Upper lobe of left lung (tissue), 6 donors: ENCODE data around the gene SLC22A1. TPM values are rescaled to one million over a fixed set of nuclear protein-coding genes. Genes with fewer than 3 reads are reported as not detected.

Source experiments
- ATAC-seq, 2 donors: fragments of 200-7000 bp; cut with Tn5 transposase; one replicate each; pipeline ENCODE4 v1.9.1; 2022; ENCODE audit warnings: mild to moderate bottlenecking in 2 of 2, moderate library complexity in 2 of 2; ENCODE audit not compliant: low FRiP score in 2 of 2
- DNase-seq, 2 donors: peaks; one replicate each; pipeline ENCODE4 v3.0.0-alpha.2; 2019 to 2020
- H3K27ac ChIP-seq, 4 donors: fragments of 200-600 bp; sonication (generic); one replicate each; pipeline ENCODE4 v1.5.1; 2016 to 2019
- H3K27me3 ChIP-seq, 4 donors: fragments of 200-600 bp; sonication (generic); one replicate each; pipeline ENCODE4 v1.5.1; 2017 to 2019
- H3K36me3 ChIP-seq, 4 donors: fragments of 200-600 bp; sonication (generic); one replicate each; pipeline ENCODE4 v1.5.1; 2016 to 2019
- H3K4me1 ChIP-seq, 4 donors: fragments of 200-600 bp; sonication (generic); one replicate each; pipeline ENCODE4 v1.5.1; 2018 to 2019
- H3K4me3 ChIP-seq, 4 donors: fragments of 200-600 bp; sonication (generic); one replicate each; pipeline ENCODE4 v1.5.1; 2017 to 2019; ENCODE audit warnings: mild to moderate bottlenecking in 2 of 4, moderate library complexity in 1 of 4
- H3K9me3 ChIP-seq, 4 donors: fragments of 200-600 bp; sonication (generic); one replicate each; pipeline ENCODE4 v1.5.1; 2018 to 2019
- EP300 ChIP-seq, 4 donors: sonication (generic); formaldehyde crosslinking; IDR thresholded peaks; one replicate each; pipeline ENCODE4 v1.5.1; 2017; ENCODE audit warnings: antibody characterized with exemption in 4 of 4, control low read depth in 2 of 4
- POLR2A ChIP-seq, 4 donors: fragments of 450-650 bp; IDR thresholded peaks; one replicate each; pipeline ENCODE4 v1.5.1; 2016 to 2017; ENCODE audit warnings: antibody characterized with exemption in 4 of 4, mild to moderate bottlenecking in 2 of 4
- POLR2AphosphoS5 ChIP-seq, 2 donors: sonication (generic); formaldehyde crosslinking; IDR thresholded peaks; one replicate each; pipeline ENCODE4 v1.5.1; 2017; ENCODE audit warnings: antibody characterized with exemption in 2 of 2
- WGBS, 2 donors: methylation state at CpG; one replicate each; pipeline ENCODE4 v1.1.5; 2017 to 2018; 5-methylcytosine and 5-hydroxymethylcytosine counted together
- total RNA-seq, 6 donors: library from RNA; depleted of rRNA in 4 of 6; stranded (reverse); fragments of >200 nt in 4 of 6; gene quantifications; one replicate each; pipeline versions ENCODE4 v1.1.0 to v1.2.1, GENCODE V29; 2016 to 2021
- TF ChIP-seq, protein P1 (sequence below), 6 experiments: fragments of 450-650 bp in 4 of 6; fragments of 200-600 bp in 2 of 6; sonication (generic) in 2 of 6; IDR thresholded peaks; one replicate each; pipeline ENCODE4 v1.5.1; 2016 to 2019; ENCODE audit warnings: antibody characterized with exemption in 6 of 6
- donor health status: DM: no; HTN: no; CAD: no; lungs with moderate emphysema.
- donor health status: DM: no; HTN: yes; CAD: no; lungs with severe emphysema.

Gene SLC22A1
- total RNA-seq, 6 donors from 2014 or later: 0.67 to 4.2 (median 2.0) TPM

DNA sequence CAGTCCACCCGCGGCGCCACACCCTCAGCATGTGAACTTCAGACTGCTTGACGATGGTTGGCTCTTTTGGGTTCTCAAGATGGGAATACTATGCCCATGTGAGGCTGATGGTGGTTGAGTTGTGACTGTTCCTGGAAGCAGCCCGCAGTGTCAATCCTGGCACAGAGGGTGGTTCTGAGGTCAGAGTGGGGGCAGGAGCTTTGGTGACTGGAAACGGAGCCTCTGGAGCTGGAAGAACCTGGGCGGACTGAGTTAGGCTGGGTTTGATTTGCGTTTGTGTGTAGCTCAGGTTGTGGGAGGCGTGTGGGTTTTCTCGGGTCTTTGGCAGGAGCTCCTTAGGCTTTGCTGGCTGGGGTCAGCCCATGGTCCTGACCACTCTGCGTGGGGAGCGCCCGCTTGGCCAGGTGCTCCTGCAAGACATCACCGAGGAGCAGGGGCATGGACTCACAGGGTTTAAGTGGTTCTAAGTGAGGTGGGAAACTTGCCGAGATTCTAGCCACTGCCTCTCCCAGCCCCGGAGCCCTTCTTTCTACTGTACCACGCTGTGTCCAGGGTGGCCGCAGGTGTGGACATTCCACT, 37.3 kb upstream of the SLC22A1 start:
- Histone ChIP-seq H3K4me3 (no peak overlapping the region), H3K27me3 (no peaks in the 10 kb centered on the region), H3K4me1 (no peaks in the 10 kb centered on the region), H3K9me3 (no peaks in the 10 kb centered on the region), H3K27ac (no peak overlapping the region), H3K36me3 (peaks cover 50 to 100% (median 95%) of the 10 kb centered on the region in 4 donors)
- no peak for TF ChIP-seq EP300 (IDR thresholded peaks at IDR 0.05)
- no peak for TF ChIP-seq POLR2A (IDR thresholded peaks at IDR 0.05)
- TF ChIP-seq POLR2AphosphoS5 (IDR thresholded peaks at IDR 0.05): no peak
- TF ChIP-seq, protein P1, sequence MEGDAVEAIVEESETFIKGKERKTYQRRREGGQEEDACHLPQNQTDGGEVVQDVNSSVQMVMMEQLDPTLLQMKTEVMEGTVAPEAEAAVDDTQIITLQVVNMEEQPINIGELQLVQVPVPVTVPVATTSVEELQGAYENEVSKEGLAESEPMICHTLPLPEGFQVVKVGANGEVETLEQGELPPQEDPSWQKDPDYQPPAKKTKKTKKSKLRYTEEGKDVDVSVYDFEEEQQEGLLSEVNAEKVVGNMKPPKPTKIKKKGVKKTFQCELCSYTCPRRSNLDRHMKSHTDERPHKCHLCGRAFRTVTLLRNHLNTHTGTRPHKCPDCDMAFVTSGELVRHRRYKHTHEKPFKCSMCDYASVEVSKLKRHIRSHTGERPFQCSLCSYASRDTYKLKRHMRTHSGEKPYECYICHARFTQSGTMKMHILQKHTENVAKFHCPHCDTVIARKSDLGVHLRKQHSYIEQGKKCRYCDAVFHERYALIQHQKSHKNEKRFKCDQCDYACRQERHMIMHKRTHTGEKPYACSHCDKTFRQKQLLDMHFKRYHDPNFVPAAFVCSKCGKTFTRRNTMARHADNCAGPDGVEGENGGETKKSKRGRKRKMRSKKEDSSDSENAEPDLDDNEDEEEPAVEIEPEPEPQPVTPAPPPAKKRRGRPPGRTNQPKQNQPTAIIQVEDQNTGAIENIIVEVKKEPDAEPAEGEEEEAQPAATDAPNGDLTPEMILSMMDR (IDR thresholded peaks at IDR 0.05): no peak
- ATAC-seq (no peak), DNase-seq (peak in 1 of 2 donors; percentile 41)
- 94 to 96% methylated on average over 13 to 18 of the region's 18 CpGs for WGBS, 2 donors

DNA sequence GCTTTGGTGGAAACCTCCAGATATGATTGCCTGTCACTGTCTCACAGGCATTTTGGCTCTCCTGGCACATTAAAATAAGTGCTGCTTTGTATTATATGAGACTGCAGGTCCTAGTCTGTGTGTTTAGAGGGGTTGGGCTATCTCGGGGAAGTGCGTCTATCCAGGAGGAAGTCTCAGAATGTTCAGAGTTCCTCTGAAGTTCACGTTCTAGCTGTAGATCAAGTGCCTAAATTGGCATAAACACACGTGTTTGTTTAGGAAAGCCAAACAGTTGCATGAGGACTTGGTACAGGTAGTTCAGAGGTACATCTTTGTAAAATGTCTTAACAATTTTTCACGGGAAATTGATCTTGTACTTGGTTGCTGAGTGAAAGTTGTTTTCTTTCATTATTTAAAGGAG, 36.4 kb upstream of the SLC22A1 start:
- Histone ChIP-seq H3K9me3 (no peaks in the 10 kb centered on the region), H3K4me1 (no peaks in the 10 kb centered on the region), H3K27ac (no peak overlapping the region), H3K4me3 (no peak overlapping the region), H3K27me3 (no peaks in the 10 kb centered on the region), H3K36me3 (peaks cover 49 to 100% (median 95%) of the 10 kb centered on the region in 4 donors)
- DNase-seq: no peak
- TF ChIP-seq EP300 (IDR thresholded peaks at IDR 0.05) (no peak), POLR2AphosphoS5 (IDR thresholded peaks at IDR 0.05) (no peak), POLR2A (IDR thresholded peaks at IDR 0.05) (no peak)
- TF ChIP-seq, protein P1 (IDR thresholded peaks at IDR 0.05): no peak
- ATAC-seq: no peak
- WGBS, 2 donors: 68 to 84% methylated on average over 5 of the region's 5 CpGs

DNA sequence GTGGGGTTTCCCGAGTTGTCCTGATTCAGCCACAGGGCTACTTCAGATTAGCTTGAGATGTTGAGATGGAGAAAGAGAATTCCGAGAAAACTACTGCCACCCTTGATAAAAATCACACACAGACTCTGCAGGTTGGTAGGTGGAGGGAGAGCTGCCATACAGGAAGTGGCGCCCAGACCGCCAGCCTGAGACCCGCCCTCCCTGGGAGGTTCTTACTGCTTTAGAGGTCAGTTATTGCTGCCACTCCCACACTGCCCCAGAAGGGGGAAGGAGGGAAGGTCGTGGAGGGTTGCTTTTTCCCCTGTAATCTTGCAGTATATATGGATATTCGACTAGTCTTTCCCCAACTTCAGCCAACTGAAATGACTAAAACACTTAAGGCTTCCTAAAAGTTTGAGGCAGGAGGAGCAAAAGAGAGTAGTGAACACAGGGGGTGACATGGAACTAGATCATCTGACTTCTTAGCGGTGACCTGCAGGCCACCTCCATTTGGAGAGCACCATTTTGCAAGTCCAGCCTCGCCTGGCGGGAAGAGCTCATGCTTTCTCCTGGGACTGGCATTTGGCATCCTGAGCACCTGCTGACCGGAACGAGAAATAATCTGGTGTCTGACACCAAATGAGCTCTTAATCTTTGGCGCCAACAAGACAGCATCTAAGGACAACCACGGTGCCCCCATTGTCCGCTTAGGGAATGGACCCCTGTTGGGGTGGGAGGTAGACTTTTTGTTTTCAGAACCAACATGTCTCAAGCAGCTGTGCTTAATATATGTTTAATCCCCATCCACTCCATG, 35.7 kb upstream of the SLC22A1 start:
- Histone ChIP-seq H3K9me3 (no peaks in the 10 kb centered on the region), H3K36me3 (peaks cover 48 to 100% (median 95%) of the 10 kb centered on the region in 4 donors), H3K27me3 (no peaks in the 10 kb centered on the region), H3K27ac (no peak overlapping the region), H3K4me3 (no peak overlapping the region), H3K4me1 (no peaks in the 10 kb centered on the region)
- DNase-seq (peak in 1 of 2 donors; percentile 53), ATAC-seq (no peak)
- 85 to 90% methylated on average over 15 of the region's 15 CpGs for WGBS, 2 donors
- TF ChIP-seq POLR2A (IDR thresholded peaks at IDR 0.05): no peak
- TF ChIP-seq, protein P1 (IDR thresholded peaks at IDR 0.05): no peak
- TF ChIP-seq EP300 (IDR thresholded peaks at IDR 0.05): no peak
- TF ChIP-seq POLR2AphosphoS5 (IDR thresholded peaks at IDR 0.05): no peak

GRCh38 chr6:160086754-160087153, 34.9 kb upstream of the SLC22A1 start:
- peak in 1 of 2 donors; percentile 54 for ATAC-seq
- WGBS, 2 donors: 95 to 100% methylated on average over 4 to 8 of the region's 8 CpGs
- Histone ChIP-seq H3K27me3 (no peaks in the 10 kb centered on the region), H3K4me1 (no peaks in the 10 kb centered on the region), H3K36me3 (peaks cover 51 to 100% (median 95%) of the 10 kb centered on the region in 4 donors), H3K9me3 (no peaks in the 10 kb centered on the region), H3K27ac (no peak overlapping the region), H3K4me3 (no peak overlapping the region)
- TF ChIP-seq, protein P1 (IDR thresholded peaks at IDR 0.05): no peak
- TF ChIP-seq POLR2AphosphoS5 (IDR thresholded peaks at IDR 0.05) (no peak), EP300 (IDR thresholded peaks at IDR 0.05) (no peak)
- peak in 1 of 2 donors; percentile 44 for DNase-seq
